A549 (cell line): Measurements from ENCODE around the gene MOB2. TPM values are rescaled to one million over a fixed set of nuclear protein-coding genes. Genes with fewer than 3 reads are reported as not detected.

Experiments
- ATAC-seq, 2 experiments: fragments of 200-7000 bp in 1 of 2; fragments of >200 bp in 1 of 2; cut with Nextera tagmentation in 1 of 2; cut with Tn5 transposase in 1 of 2; 3 replicates each; pipeline versions ENCODE4 v1.8.0 to v1.9.1; 2018 to 2020; ENCODE audit warnings: mild to moderate bottlenecking in 1 of 2, moderate library complexity in 1 of 2
- CTCF ChIA-PET: fragments of 300-600 bp; sonication (Branson Sonifier 250); formaldehyde crosslinking; extraction: SDS; loops from one replicate; lab custom pipeline; 2021; ENCODE audit warnings: antibody characterized with exemption, inconsistent platforms; lab: Yijun Ruan, JAX
- POLR2A ChIA-PET: fragments of 350-600 bp; formaldehyde crosslinking; extraction: SDS; loops from one replicate; lab custom pipeline; 2021; ENCODE audit warnings: antibody characterized with exemption, inconsistent platforms; lab: Yijun Ruan, JAX
- DNase-seq, 2 experiments: peaks; one replicate each; pipeline versions ENCODE4 v3.0.0 to v3.0.0-alpha.2; 2011 to 2016; ENCODE audit warnings: low read depth in 1 of 2, low spot score in 1 of 2
- FAIRE-seq: peaks from 2 replicates; lab custom pipeline; 2011; peaks lifted over from hg19 to GRCh38; lab: Jason Lieb, UNC
- H3K27ac ChIP-seq, 2 experiments: fragments of >200 bp; sonication (Bioruptor Twin); formaldehyde crosslinking; 3 replicates each; pipeline ENCODE4 v1.5.1; 2016 to 2017
- H3K4me1 ChIP-seq: fragments of >200 bp; sonication (Bioruptor Twin); formaldehyde crosslinking; 3 replicates; pipeline ENCODE4 v1.6.1; 2016
- H3K4me2 ChIP-seq: fragments of >200 bp; sonication (Bioruptor Twin); formaldehyde crosslinking; 3 replicates; pipeline ENCODE4 v1.6.1; 2016
- H3K4me3 ChIP-seq: fragments of >200 bp; sonication (Bioruptor Twin); formaldehyde crosslinking; 3 replicates; pipeline ENCODE4 v1.5.1; 2016
- H3K9me3 ChIP-seq: fragments of >200 bp; sonication (Bioruptor Twin); formaldehyde crosslinking; 3 replicates; pipeline ENCODE4 v1.6.1; 2016
- CBX8 ChIP-seq: fragments of 200-600 bp; sonication (generic); IDR thresholded peaks from 2 replicates; pipeline ENCODE4 v1.6.1; 2016
- CEBPB ChIP-seq, 2 experiments: fragments of >200 bp in 1 of 2; sonication (Bioruptor Twin) in 1 of 2; formaldehyde crosslinking in 1 of 2; IDR thresholded peaks; 2 replicates each; pipeline ENCODE4 v1.6.1; 2012 to 2016
- CHD2 ChIP-seq: fragments of 150-350 bp; IDR thresholded peaks from 2 replicates; pipeline ENCODE4 v1.6.1; 2014; ENCODE audit warnings: low read length; ENCODE audit not compliant: partially characterized antibody
- EHF ChIP-seq: fragments of 250-450 bp; sonication (Bioruptor Pico); IDR thresholded peaks from 2 replicates; pipeline ENCODE4 v1.5.0; 2020; ENCODE audit warnings: mild to moderate bottlenecking
- EHMT2 ChIP-seq: fragments of 200-600 bp; sonication (generic); IDR thresholded peaks from 2 replicates; pipeline ENCODE4 v1.6.1; 2016; ENCODE audit warnings: antibody characterized with exemption, low read depth, mild to moderate bottlenecking, moderate library complexity
- EP300 ChIP-seq, 2 experiments: fragments of >200 bp; sonication (Bioruptor Twin); formaldehyde crosslinking; IDR thresholded peaks; 2 replicates in 1 of 2; 3 replicates in 1 of 2; pipeline ENCODE4 v1.6.1; 2016 to 2017
- FOSL2 ChIP-seq, 2 experiments: fragments of 450-650 bp in 1 of 2; fragments of >200 bp in 1 of 2; sonication (Bioruptor Twin) in 1 of 2; formaldehyde crosslinking; IDR thresholded peaks; 2 replicates each; pipeline versions ENCODE4 v1.5.0 to v1.6.1; 2016 to 2020; ENCODE audit warnings: mild to moderate bottlenecking in 1 of 2, moderate library complexity in 1 of 2
- HEYL ChIP-seq: fragments of 250-450 bp; sonication (Bioruptor Pico); IDR thresholded peaks from 2 replicates; pipeline ENCODE4 v1.8.0; 2021; ENCODE audit warnings: mild to moderate bottlenecking, moderate library complexity
- HOXA7 ChIP-seq: fragments of 250-450 bp; sonication (Bioruptor Pico); IDR thresholded peaks from 2 replicates; pipeline ENCODE4 v1.5.0; 2020; ENCODE audit warnings: mild to moderate bottlenecking, moderate library complexity
- HOXB13 ChIP-seq: fragments of 250-450 bp; sonication (Bioruptor Pico); IDR thresholded peaks from 2 replicates; pipeline ENCODE4 v1.5.0; 2020; ENCODE audit warnings: low read depth, mild to moderate bottlenecking, moderate library complexity
- HOXB5 ChIP-seq: fragments of 250-450 bp; sonication (Bioruptor Pico); IDR thresholded peaks from 2 replicates; pipeline ENCODE4 v1.5.0; 2020; ENCODE audit warnings: mild to moderate bottlenecking, moderate library complexity
- JUNB ChIP-seq: fragments of >200 bp; sonication (Bioruptor Twin); formaldehyde crosslinking; IDR thresholded peaks from 2 replicates; pipeline ENCODE4 v1.6.1; 2016
- KDM1A ChIP-seq: fragments of 200-600 bp; sonication (generic); IDR thresholded peaks from 2 replicates; pipeline ENCODE4 v1.6.1; 2016; ENCODE audit warnings: low read depth, mild to moderate bottlenecking
- MAX ChIP-seq: IDR thresholded peaks from 2 replicates; pipeline ENCODE4 v1.6.1; 2012
- MAZ ChIP-seq: fragments of 150-350 bp; IDR thresholded peaks from 2 replicates; pipeline ENCODE4 v1.6.1; 2014; ENCODE audit warnings: antibody characterized with exemption, low read depth, low read length, borderline replicate concordance
- MYC ChIP-seq: IDR thresholded peaks from 2 replicates; pipeline ENCODE4 v1.6.1; 2012; ENCODE audit warnings: mild to moderate bottlenecking, inconsistent platforms, low read length, improper control_type of control experiment, borderline replicate concordance
- PHF8 ChIP-seq: fragments of 200-600 bp; sonication (generic); IDR thresholded peaks from 2 replicates; pipeline ENCODE4 v1.6.1; 2016; ENCODE audit warnings: low read depth, mild to moderate bottlenecking, antibody characterized with exemption, moderate library complexity, borderline replicate concordance
- RCOR1 ChIP-seq: fragments of 150-350 bp; IDR thresholded peaks from 2 replicates; pipeline ENCODE4 v1.6.1; 2014; ENCODE audit warnings: antibody characterized with exemption, low read length, low read depth
- REST ChIP-seq: fragments of 200-600 bp; sonication (generic); IDR thresholded peaks from 2 replicates; pipeline ENCODE4 v1.6.1; 2016; ENCODE audit warnings: antibody characterized with exemption, mild to moderate bottlenecking, moderate library complexity
- RFX5 ChIP-seq: fragments of 450-650 bp; IDR thresholded peaks from 2 replicates; pipeline ENCODE4 v1.7.1; 2014; ENCODE audit warnings: antibody characterized with exemption, mild to moderate bottlenecking, moderate library complexity
- ZC3H11A ChIP-seq: fragments of 450-650 bp; IDR thresholded peaks from 2 replicates; pipeline ENCODE4 v1.6.1; 2014; ENCODE audit warnings: antibody characterized with exemption, mild to moderate bottlenecking
- ZNF302 ChIP-seq: fragments of 250-450 bp; sonication (Bioruptor Pico); IDR thresholded peaks from 2 replicates; pipeline ENCODE4 v1.9.0; 2021; ENCODE audit warnings: inconsistent platforms, mild to moderate bottlenecking, moderate library complexity
- ZSCAN20 ChIP-seq: fragments of 250-450 bp; sonication (Bioruptor Pico); IDR thresholded peaks from 2 replicates; pipeline ENCODE4 v1.8.0; 2022; ENCODE audit warnings: mild to moderate bottlenecking, moderate library complexity
- WGBS: methylation state at CpG from one replicate; pipeline ENCODE4 v1.1.6; 2017; ENCODE audit errors: missing lambda C conversion rate; 5-methylcytosine and 5-hydroxymethylcytosine counted together
- polyA plus RNA-seq, 4 experiments: library from polyadenylated mRNA; depleted of rRNA in 3 of 4; stranded (reverse); fragments of >200 nt; fragmentation: RNase III in 1 of 4; extraction: RNeasy Plus Mini Kit Qiagen cat#74134 plus additional on column Dnase treatment in 1 of 4; gene quantifications; 2 replicates in 3 of 4; 3 replicates in 1 of 4; pipeline ENCODE4 v1.2.3, GENCODE V29; 2011 to 2017
- TF ChIP-seq, protein P1 (sequence below): fragments of >200 bp; sonication (Bioruptor Twin); formaldehyde crosslinking; IDR thresholded peaks from 2 replicates; pipeline ENCODE4 v1.6.1; 2016
- TF ChIP-seq, protein P2 (sequence below): fragments of 450-650 bp; IDR thresholded peaks from 2 replicates; pipeline ENCODE4 v1.6.1; 2014; ENCODE audit warnings: antibody characterized with exemption

The MOB2 gene
- polyA plus RNA-seq, 2 of the 4 experiments (the other 2 are of a cell fraction) = 25.4 to 38.2 TPM

GRCh38 chr11:1480191-1480554 lies 6.4 kb downstream of the MOB2 start:
- TF ChIP-seq CEBPB (IDR thresholded peaks at IDR 0.05) = no peak
- no peak for TF ChIP-seq MAX
- no peak for TF ChIP-seq ZNF302
- TF ChIP-seq ZSCAN20 (CRISPR knock-in tag) = no peak
- TF ChIP-seq, protein P1, sequence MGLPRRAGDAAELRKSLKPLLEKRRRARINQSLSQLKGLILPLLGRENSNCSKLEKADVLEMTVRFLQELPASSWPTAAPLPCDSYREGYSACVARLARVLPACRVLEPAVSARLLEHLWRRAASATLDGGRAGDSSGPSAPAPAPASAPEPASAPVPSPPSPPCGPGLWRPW = no peak
- no peak for TF ChIP-seq REST
- TF ChIP-seq KDM1A = no peak
- TF ChIP-seq EHMT2 = no peak
- no peak for TF ChIP-seq FOSL2 (IDR thresholded peaks at IDR 0.05)
- no peak for TF ChIP-seq FOSL2 (CRISPR knock-in tag; IDR thresholded peaks at IDR 0.05)
- no peak for TF ChIP-seq EP300 (IDR thresholded peaks at IDR 0.05)
- TF ChIP-seq HOXA7 = no peak
- TF ChIP-seq RCOR1 = no peak
- TF ChIP-seq CBX8 = no peak
- TF ChIP-seq JUNB = no peak
- TF ChIP-seq, protein P2, sequence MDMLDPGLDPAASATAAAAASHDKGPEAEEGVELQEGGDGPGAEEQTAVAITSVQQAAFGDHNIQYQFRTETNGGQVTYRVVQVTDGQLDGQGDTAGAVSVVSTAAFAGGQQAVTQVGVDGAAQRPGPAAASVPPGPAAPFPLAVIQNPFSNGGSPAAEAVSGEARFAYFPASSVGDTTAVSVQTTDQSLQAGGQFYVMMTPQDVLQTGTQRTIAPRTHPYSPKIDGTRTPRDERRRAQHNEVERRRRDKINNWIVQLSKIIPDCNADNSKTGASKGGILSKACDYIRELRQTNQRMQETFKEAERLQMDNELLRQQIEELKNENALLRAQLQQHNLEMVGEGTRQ = no peak
- TF ChIP-seq HOXB13 (CRISPR knock-in tag) = no peak
- TF ChIP-seq EHF = no peak
- no peak for TF ChIP-seq MAZ
- no peak for TF ChIP-seq CHD2
- TF ChIP-seq, all 56 proteins: peak for 0
- Histone ChIP-seq H3K27ac (no peak overlapping the region), H3K9me3 (no peaks in the 10 kb centered on the region), H3K4me3 (no peak overlapping the region), H3K4me2 (no peak overlapping the region), H3K4me1 (no peaks in the 10 kb centered on the region)
- WGBS = 82% methylated on average over 13 of the region's 13 CpGs
- POLR2A ChIA-PET = no interaction called here
- DNase-seq (no peak), FAIRE-seq (no peak), ATAC-seq (no peak)
- CTCF ChIA-PET = interaction anchor here (1.3 kb wide), 1 partner anchor 35 kb away, joined by 6 read pairs; no protein-coding TSS in a partner anchor

- CTCF ChIA-PET = interaction anchor here (0.9 to 1.3 kb wide), 2 partner anchors 36 to 67 kb away, joined by 3 to 6 read pairs; no protein-coding TSS in a partner anchor
- WGBS = 97% methylated on average over 9 of the region's 12 CpGs
- TF ChIP-seq EP300 (IDR thresholded peaks at IDR 0.05) (no peak), CEBPB (IDR thresholded peaks at IDR 0.05) (no peak), HEYL (CRISPR knock-in tag) (no peak), MYC (no peak), ZC3H11A (no peak), PHF8 (no peak), RFX5 (no peak), HOXB5 (no peak), EHMT2 (no peak)
Measured at GRCh38 chr11:1479678-1480118, 6.9 kb downstream of the MOB2 start.

More at GRCh38 chr11:1479678-1480118, 6.9 kb downstream of the MOB2 start:
- Histone ChIP-seq H3K27ac (no peak overlapping the region), H3K4me1 (no peaks in the 10 kb centered on the region), H3K9me3 (no peaks in the 10 kb centered on the region), H3K4me3 (no peak overlapping the region), H3K4me2 (no peak overlapping the region)
- FAIRE-seq (no peak), ATAC-seq (no peak), DNase-seq (no peak)
- POLR2A ChIA-PET = no interaction called here
